PC-3 (cell line): Measurements from ENCODE around the gene GNA15. TPM values are rescaled to one million over a fixed set of nuclear protein-coding genes. Genes with fewer than 3 reads are reported as not detected.

Source experiments
- ATAC-seq: fragments of 200-7000 bp; cut with Tn5 transposase; 2 replicates; pipeline ENCODE4 v1.9.1; 2020; ENCODE audit warnings: mild to moderate bottlenecking, moderate library complexity
- BruUV-seq: library from RNA; stranded (reverse); fragments of 400-500 nt; replicated peaks from 2 replicates; lab custom pipeline; 2021; lab: Mats Ljungman, UMichigan
- CTCF ChIA-PET: fragments of 300-600 bp; sonication (Branson Sonifier 250); formaldehyde crosslinking; loops from one replicate; lab custom pipeline; 2022; ENCODE audit warnings: antibody characterized with exemption; lab: Charles Lee
- POLR2A ChIA-PET: fragments of 300-600 bp; sonication (Branson Sonifier 250); formaldehyde crosslinking; loops from one replicate; lab custom pipeline; 2022; ENCODE audit warnings: antibody characterized with exemption; ENCODE audit not compliant: unreplicated experiment; lab: Charles Lee
- DNase-seq: peaks from one replicate; pipeline ENCODE4 v3.0.0-alpha.2; 2015
- H2AFZ ChIP-seq: fragments of 300-600 bp; sonication (generic); 2 replicates; pipeline ENCODE4 v1.6.0; 2016; ENCODE audit warnings: antibody characterized with exemption, low read length
- H3F3A ChIP-seq: fragments of 300-600 bp; sonication (generic); one replicate; pipeline ENCODE4 v1.6.0; 2017; ENCODE audit warnings: antibody characterized with exemption, low read length, control low read depth, mild to moderate bottlenecking; ENCODE audit not compliant: unreplicated experiment
- H3K27ac ChIP-seq: fragments of 300-600 bp; sonication (generic); 2 replicates; pipeline ENCODE4 v1.5.1; 2016; ENCODE audit warnings: mild to moderate bottlenecking, low read length
- H3K27me3 ChIP-seq: fragments of 300-600 bp; sonication (generic); 2 replicates; pipeline ENCODE4 v1.6.1; 2016; ENCODE audit warnings: low read length, mixed read lengths
- H3K36me3 ChIP-seq: fragments of 300-600 bp; sonication (generic); 2 replicates; pipeline ENCODE4 v1.6.1; 2016; ENCODE audit warnings: low read depth, mixed run types, low read length, mixed read lengths
- H3K4me1 ChIP-seq: fragments of 300-600 bp; sonication (generic); 2 replicates; pipeline ENCODE4 v1.5.1; 2016; ENCODE audit warnings: low read length; ENCODE audit not compliant: insufficient read depth
- H3K4me2 ChIP-seq: fragments of 300-600 bp; sonication (generic); 2 replicates; pipeline ENCODE4 v1.6.0; 2016; ENCODE audit warnings: low read length
- H3K4me3 ChIP-seq: fragments of 300-600 bp; sonication (generic); 2 replicates; pipeline ENCODE4 v1.5.1; 2016; ENCODE audit warnings: mild to moderate bottlenecking, low read length, mixed read lengths
- H3K79me2 ChIP-seq: fragments of 300-600 bp; sonication (generic); 2 replicates; pipeline ENCODE4 v1.6.1; 2017; ENCODE audit warnings: low read length, mixed read lengths
- H3K9ac ChIP-seq: fragments of 300-600 bp; sonication (generic); 2 replicates; pipeline ENCODE4 v1.6.0; 2016; ENCODE audit warnings: mild to moderate bottlenecking, low read length
- H3K9me2 ChIP-seq: fragments of 300-600 bp; sonication (generic); replicated peaks from 2 replicates; pipeline ENCODE4 v1.6.1; 2016; ENCODE audit warnings: mixed run types, low read length, mixed read lengths
- H3K9me3 ChIP-seq: fragments of 300-600 bp; sonication (generic); 2 replicates; pipeline ENCODE4 v1.6.1; 2016; ENCODE audit warnings: low read length, mixed read lengths
- H4K20me1 ChIP-seq: fragments of 300-600 bp; sonication (generic); 2 replicates; pipeline ENCODE4 v1.6.1; 2016; ENCODE audit warnings: low read length, mixed read lengths
- EZH2 ChIP-seq: fragments of 300-600 bp; sonication (generic); IDR thresholded peaks from one replicate; pipeline ENCODE4 v1.6.1; 2017; ENCODE audit warnings: antibody characterized with exemption, mild to moderate bottlenecking, low read length; ENCODE audit not compliant: unreplicated experiment
- EZH2phosphoT487 ChIP-seq: fragments of 300-600 bp; sonication (generic); IDR thresholded peaks from 2 replicates; pipeline ENCODE4 v1.6.1; 2018; ENCODE audit warnings: mild to moderate bottlenecking, antibody characterized with exemption, low read length, borderline replicate concordance
- intact Hi-C: fragments of 100-400 bp; cut with micrococcal nuclease; formaldehyde crosslinking; loops from 2 replicates; pipeline ENCODE4 v1.9.0; 2023
- total RNA-seq: library from RNA; depleted of rRNA; stranded (reverse); fragments of >200 nt; gene quantifications from 2 replicates; pipeline ENCODE4 v1.2.3, GENCODE V29; 2014
- TF ChIP-seq, protein P1 (sequence below): fragments of 300-600 bp; sonication (generic); conservative IDR thresholded peaks from 2 replicates; pipeline ENCODE4 v1.5.1; 2017; ENCODE audit warnings: antibody characterized with exemption, low read depth, mild to moderate bottlenecking, low read length

GNA15 gene
- total RNA-seq, 1 experiment from 2014 or later, result not detected

DNA sequence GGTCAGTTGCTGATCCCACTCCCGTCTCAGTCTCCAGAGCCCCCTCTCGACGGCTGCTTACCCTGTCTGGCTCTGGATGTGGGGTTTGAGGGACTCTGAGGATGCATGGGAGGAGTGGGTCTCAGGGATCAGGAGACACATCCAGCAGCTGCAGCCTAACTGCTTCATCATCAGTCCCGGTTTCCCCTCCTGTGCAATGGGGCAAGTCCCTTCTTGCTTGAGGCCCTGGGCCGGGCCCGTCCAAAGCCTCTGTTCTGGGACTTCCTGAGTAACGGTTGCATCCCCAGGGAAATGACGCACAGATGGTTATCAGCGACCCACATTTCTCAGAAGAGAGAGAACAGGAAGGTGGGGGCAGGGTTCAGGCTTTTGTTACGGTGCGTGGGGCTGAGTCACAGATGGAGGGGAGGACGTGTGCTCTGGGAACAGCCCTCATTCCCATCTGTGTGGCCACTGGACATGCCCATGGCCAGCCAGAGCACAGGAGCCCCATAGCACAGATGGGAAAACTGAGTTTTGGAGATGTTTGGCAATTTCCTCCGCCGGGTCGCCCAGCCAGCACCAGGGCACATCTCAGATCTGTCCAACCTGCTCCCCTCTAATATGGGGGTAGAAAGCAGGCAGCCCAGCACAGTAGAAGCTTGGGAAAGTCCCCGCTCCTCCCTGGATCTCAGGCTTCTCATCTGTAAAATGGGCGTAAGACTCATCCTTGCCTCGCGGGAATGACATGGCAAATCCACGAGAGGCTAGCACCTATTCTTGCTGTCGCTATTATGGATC lies 19.3 kb downstream of the GNA15 start:
- peaks cover 12% of the 10 kb centered on the region for H3K4me1 ChIP-seq
- no peaks in the 10 kb centered on the region for H3K79me2 ChIP-seq
- H3K9me3 ChIP-seq, result no peaks in the 10 kb centered on the region
- DNase-seq, result peak; percentile 95
- H4K20me1 ChIP-seq, result no peaks in the 10 kb centered on the region
- H3K27ac ChIP-seq, result peak overlapping the region; percentile 95
- ChIA-PET POLR2A (no interaction called here), CTCF (no interaction called here)
- intact Hi-C loops, result no loop called here
- H3K4me2 ChIP-seq, result peak overlapping the region; percentile 54; the same call in 1 of the 2 replicates
- peak; percentile 96 for ATAC-seq
- H3K4me3 ChIP-seq, result no peak overlapping the region
- no peak overlapping the region for H2AFZ ChIP-seq
- peak overlapping the region; percentile 74 for H3K9ac ChIP-seq
- H3K9me2 ChIP-seq, result no peaks in the 10 kb centered on the region
- no peak for TF ChIP-seq EZH2
- no peak for TF ChIP-seq EZH2phosphoT487
- TF ChIP-seq, protein P1, sequence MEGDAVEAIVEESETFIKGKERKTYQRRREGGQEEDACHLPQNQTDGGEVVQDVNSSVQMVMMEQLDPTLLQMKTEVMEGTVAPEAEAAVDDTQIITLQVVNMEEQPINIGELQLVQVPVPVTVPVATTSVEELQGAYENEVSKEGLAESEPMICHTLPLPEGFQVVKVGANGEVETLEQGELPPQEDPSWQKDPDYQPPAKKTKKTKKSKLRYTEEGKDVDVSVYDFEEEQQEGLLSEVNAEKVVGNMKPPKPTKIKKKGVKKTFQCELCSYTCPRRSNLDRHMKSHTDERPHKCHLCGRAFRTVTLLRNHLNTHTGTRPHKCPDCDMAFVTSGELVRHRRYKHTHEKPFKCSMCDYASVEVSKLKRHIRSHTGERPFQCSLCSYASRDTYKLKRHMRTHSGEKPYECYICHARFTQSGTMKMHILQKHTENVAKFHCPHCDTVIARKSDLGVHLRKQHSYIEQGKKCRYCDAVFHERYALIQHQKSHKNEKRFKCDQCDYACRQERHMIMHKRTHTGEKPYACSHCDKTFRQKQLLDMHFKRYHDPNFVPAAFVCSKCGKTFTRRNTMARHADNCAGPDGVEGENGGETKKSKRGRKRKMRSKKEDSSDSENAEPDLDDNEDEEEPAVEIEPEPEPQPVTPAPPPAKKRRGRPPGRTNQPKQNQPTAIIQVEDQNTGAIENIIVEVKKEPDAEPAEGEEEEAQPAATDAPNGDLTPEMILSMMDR, result no peak
- no TSS peak for BruUV-seq
- no peaks in the 10 kb centered on the region for H3K36me3 ChIP-seq
- no peaks in the 10 kb centered on the region for H3K27me3 ChIP-seq
- H3F3A ChIP-seq, result no peaks in the 10 kb centered on the region

DNA sequence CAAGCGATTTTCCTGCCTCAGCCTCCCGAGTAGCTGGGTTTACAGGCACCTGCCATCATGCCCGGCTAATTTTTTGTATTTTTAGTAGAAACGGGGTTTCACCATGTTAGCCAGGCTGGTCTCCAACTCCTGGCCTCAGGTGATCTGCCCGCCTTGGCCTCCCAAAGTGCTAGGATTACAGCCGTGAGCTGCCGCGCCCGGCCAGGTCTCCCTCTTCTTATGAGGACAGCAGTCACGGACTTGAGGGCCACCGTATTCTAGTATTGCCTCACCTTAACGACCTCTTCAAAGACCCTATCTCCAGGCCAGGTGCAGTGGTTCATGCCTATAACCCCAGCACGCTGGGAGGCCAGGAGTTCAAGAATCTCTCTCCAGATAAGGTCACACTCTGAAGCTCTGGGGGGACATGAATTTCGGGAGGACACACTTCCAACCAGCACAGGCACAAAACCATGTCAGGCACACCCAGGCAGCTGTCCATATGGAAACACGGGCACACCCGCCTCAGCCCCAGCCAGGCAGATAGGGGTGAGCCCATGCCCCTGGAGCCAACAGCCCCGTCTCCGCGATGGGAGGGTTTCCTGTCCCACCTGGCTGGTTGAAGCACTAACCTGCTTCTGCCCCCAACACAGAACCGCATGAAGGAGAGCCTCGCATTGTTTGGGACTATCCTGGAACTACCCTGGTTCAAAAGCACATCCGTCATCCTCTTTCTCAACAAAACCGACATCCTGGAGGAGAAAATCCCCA lies 21.4 kb downstream of the GNA15 start:
- Histone ChIP-seq H3K27ac (no peak overlapping the region), H3K9me3 (no peaks in the 10 kb centered on the region), H3K9me2 (no peaks in the 10 kb centered on the region), H3K4me2 (no peak overlapping the region), H4K20me1 (no peaks in the 10 kb centered on the region), H3K36me3 (no peaks in the 10 kb centered on the region), H3K27me3 (no peaks in the 10 kb centered on the region), H3K79me2 (no peaks in the 10 kb centered on the region), H3K4me3 (no peak overlapping the region), H3F3A (no peaks in the 10 kb centered on the region), H2AFZ (no peak overlapping the region), H3K9ac (no peak overlapping the region), H3K4me1 (peaks cover 21% of the 10 kb centered on the region)
- intact Hi-C loops, result no loop called here
- ChIA-PET CTCF (no interaction called here), POLR2A (no interaction called here)
- ATAC-seq, result no peak
- no TSS peak for BruUV-seq
- no peak for DNase-seq
- TF ChIP-seq EZH2 (no peak), EZH2phosphoT487 (no peak)
- TF ChIP-seq, protein P1, result no peak

DNA sequence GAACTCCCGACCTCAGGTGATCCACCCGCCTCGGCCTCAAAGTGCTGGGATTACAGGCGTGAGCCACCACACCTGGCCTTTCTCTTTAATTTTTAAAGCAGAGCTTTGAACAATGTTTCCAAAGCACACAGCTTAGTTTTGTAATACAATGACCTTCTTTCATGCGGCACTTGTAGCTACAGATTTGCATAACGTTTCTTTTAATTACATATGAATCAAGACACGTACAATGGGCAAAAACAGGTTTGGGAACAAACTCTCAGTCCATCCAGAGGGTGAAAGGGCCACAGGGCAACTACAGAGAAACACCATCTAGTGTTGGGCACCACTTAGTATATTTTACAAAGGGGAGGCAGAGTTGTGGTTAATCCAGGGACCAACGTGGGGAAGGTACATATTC lies 23.7 kb downstream of the GNA15 start:
- Histone ChIP-seq H3K9me2 (no peaks in the 10 kb centered on the region), H3K4me3 (no peak overlapping the region), H3K9me3 (no peaks in the 10 kb centered on the region), H3F3A (no peaks in the 10 kb centered on the region), H3K79me2 (no peaks in the 10 kb centered on the region), H3K27ac (no peak overlapping the region), H3K4me1 (peaks cover 26% of the 10 kb centered on the region), H4K20me1 (no peaks in the 10 kb centered on the region), H3K9ac (no peak overlapping the region), H3K4me2 (no peak overlapping the region), H2AFZ (no peak overlapping the region), H3K27me3 (no peaks in the 10 kb centered on the region), H3K36me3 (no peaks in the 10 kb centered on the region)
- intact Hi-C loops, result no loop called here
- DNase-seq, result no peak
- BruUV-seq, result no TSS peak
- TF ChIP-seq, protein P1, result no peak
- TF ChIP-seq EZH2phosphoT487 (no peak), EZH2 (no peak)
- POLR2A ChIA-PET, result no interaction called here
- ATAC-seq, result no peak
- CTCF ChIA-PET, result no interaction called here
